GM12891 (cell line): Measurements from ENCODE around the gene SRSF9. TPM values are rescaled to one million over a fixed set of nuclear protein-coding genes. Genes with fewer than 3 reads are reported as not detected.
A peak's percentile ranks its signal among the peaks of the same experiment; 100 is the strongest.
"Not testable (repeated sequence)": the region's sequence is repeated elsewhere in the genome, so short reads cannot be mapped to it uniquely, and the experiment has no call there.

Experiments
- DNase-seq: peaks from one replicate; pipeline ENCODE4 v3.0.0; 2011; ENCODE audit warnings: low spot score; ENCODE audit not compliant: insufficient read length
- FAIRE-seq: peaks from 2 replicates; lab custom pipeline; 2011; peaks lifted over from hg19 to GRCh38; lab: Jason Lieb, UNC
- PAX5 ChIP-seq: IDR thresholded peaks from 2 replicates; pipeline ENCODE4 v1.6.1; 2011; ENCODE audit warnings: low read length, moderate library complexity, mild to moderate bottlenecking; ENCODE audit not compliant: insufficient read depth, severe bottlenecking
- POLR2A ChIP-seq: IDR thresholded peaks from 2 replicates; pipeline ENCODE4 v1.6.1; 2011; ENCODE audit warnings: low read depth, low read length, control low read depth
- POLR2AphosphoS5 ChIP-seq: IDR thresholded peaks from 2 replicates; pipeline ENCODE4 v1.6.1; 2011; ENCODE audit warnings: low read depth, low read length, control low read depth
- POU2F2 ChIP-seq: IDR thresholded peaks from 2 replicates; pipeline ENCODE4 v1.6.1; 2011; ENCODE audit warnings: low read depth, mild to moderate bottlenecking, control low read depth, low read length, moderate library complexity
- SPI1 ChIP-seq: IDR thresholded peaks from 2 replicates; pipeline ENCODE4 v1.6.1; 2011; ENCODE audit warnings: low read depth, low read length, control low read depth
- TAF1 ChIP-seq: IDR thresholded peaks from 2 replicates; pipeline ENCODE4 v1.6.1; 2011; ENCODE audit warnings: low read depth, low read length, control low read depth
- polyA plus RNA-seq: library from polyadenylated mRNA; unstranded; fragments of >200 nt; gene quantifications from one replicate; pipeline ENCODE4 v1.2.1, GENCODE V29; 2012; ENCODE audit warnings: low read depth, missing spikeins, inconsistent platforms; ENCODE audit not compliant: missing spikeins

The SRSF9 gene
- 146 TPM for polyA plus RNA-seq

GRCh38 chr12:120469450-120470149 is at the start of gene SRSF9:
Gene SRSF9 (minus strand): TSS chr12:120469748. CDS start chr12:120469609, 139 bp downstream.
- TF ChIP-seq PAX5 = no peak
- peak; percentile 20; the same call in 1 of the 2 replicates for TF ChIP-seq SPI1
- TF ChIP-seq POLR2A = peak; percentile 83
- TF ChIP-seq TAF1 = 0 out of 2 replicates have a peak, but pooled peaks have one; percentile 32
- peak; percentile 79 for TF ChIP-seq POLR2AphosphoS5
- TF ChIP-seq POU2F2 = 0 out of 2 replicates have a peak, but pooled peaks have one; percentile 34
- DNase-seq (peak; percentile 99), FAIRE-seq (peak; percentile 95)

- FAIRE-seq, DNase-seq: not testable (repeated sequence)
These were observed 49.8 kb upstream of the SRSF9 start for GRCh38 chr12:120519324-120519723.

- TF ChIP-seq PAX5 = no peak
- TF ChIP-seq POLR2A = no peak
- no peak for TF ChIP-seq POLR2AphosphoS5
- no peak for TF ChIP-seq POU2F2
- TF ChIP-seq SPI1 = no peak
- FAIRE-seq (no peak), DNase-seq (no peak)
These were observed 45.9 kb upstream of the SRSF9 start for GRCh38 chr12:120515496-120515895.

- DNase-seq (no peak), FAIRE-seq (no peak)
- TF ChIP-seq TAF1 (no peak), PAX5 (no peak), POLR2A (no peak), POU2F2 (no peak), SPI1 (no peak), POLR2AphosphoS5 (no peak)
These were observed 44.5 kb upstream of the SRSF9 start for GRCh38 chr12:120514002-120514401.

- FAIRE-seq (no peak), DNase-seq (no peak)
- TF ChIP-seq POU2F2 (no peak), POLR2A (no peak), PAX5 (no peak), TAF1 (no peak), POLR2AphosphoS5 (no peak), SPI1 (no peak)
These were observed 39.0 kb upstream of the SRSF9 start for GRCh38 chr12:120508537-120508936.

GRCh38 chr12:120504587-120504986 is 35.0 kb upstream of the SRSF9 start:
- TF ChIP-seq SPI1 = no peak
- TF ChIP-seq POLR2A = no peak
- no peak for TF ChIP-seq POU2F2
- TF ChIP-seq PAX5 = no peak
- no peak for TF ChIP-seq TAF1
- no peak for TF ChIP-seq POLR2AphosphoS5
- DNase-seq = no peak
- no peak for FAIRE-seq

GRCh38 chr12:120500581-120500980 is 31.0 kb upstream of the SRSF9 start:
- TF ChIP-seq PAX5 (no peak), POLR2AphosphoS5 (no peak), TAF1 (no peak), POU2F2 (no peak), POLR2A (no peak), SPI1 (no peak)
- FAIRE-seq (no peak), DNase-seq (no peak)

GRCh38 chr12:120498870-120499515 is 29.4 kb upstream of the SRSF9 start:
- no peak for TF ChIP-seq POLR2A
- TF ChIP-seq POLR2AphosphoS5 = 0 out of 2 replicates have a peak, but pooled peaks have one; percentile 33
- no peak for TF ChIP-seq TAF1
- TF ChIP-seq POU2F2 = no peak
- no peak for TF ChIP-seq PAX5
- DNase-seq (no peak), FAIRE-seq (no peak)

- no peak for DNase-seq
- FAIRE-seq = no peak
- no peak for TF ChIP-seq SPI1
- TF ChIP-seq POLR2A = no peak
- no peak for TF ChIP-seq POLR2AphosphoS5
- no peak for TF ChIP-seq POU2F2
- no peak for TF ChIP-seq TAF1
- TF ChIP-seq PAX5 = no peak
These were observed 28.1 kb upstream of the SRSF9 start for GRCh38 chr12:120497524-120498150.

GRCh38 chr12:120496413-120497340 is 27.1 kb upstream of the SRSF9 start:
- TF ChIP-seq POU2F2 (no peak), TAF1 (no peak), SPI1 (no peak), PAX5 (no peak), POLR2A (no peak), POLR2AphosphoS5 (no peak)
- FAIRE-seq (no peak), DNase-seq (peak; percentile 41)
